GM12873 (cell line): ENCODE measurements around the gene FAM89B.

Source experiments
- CTCF ChIP-seq: IDR thresholded peaks from 2 replicates; pipeline ENCODE4 v1.5.1; 2012; ENCODE audit warnings: low read depth, mild to moderate bottlenecking, moderate library complexity, low read length, control low read depth; ENCODE audit not compliant: insufficient read depth; ENCODE audit errors: missing control alignments

The FAM89B gene

GRCh38 chr11:65562788-65563187, 9.6 kb upstream of the FAM89B start:
- TF ChIP-seq CTCF: no peak

- no peak for TF ChIP-seq CTCF
Observed at GRCh38 chr11:65563601-65564000, 8.7 kb upstream of the FAM89B start.

- TF ChIP-seq CTCF: no peak
Observed at GRCh38 chr11:65565624-65566453, 6.5 kb upstream of the FAM89B start.

GRCh38 chr11:65569164-65569972, 3.0 kb upstream of the FAM89B start:
- TF ChIP-seq CTCF: no peak

- peak; percentile 68 for TF ChIP-seq CTCF
Observed at GRCh38 chr11:65569973-65570918, 2.1 kb upstream of the FAM89B start, which contains the start of gene ZNRD2. Gene ZNRD2, plus strand, starts transcription at chr11:65570477. Its CDS starts 15 bp downstream, at chr11:65570492.

GRCh38 chr11:65571420-65571819, 918 bp upstream of the FAM89B start:
- TF ChIP-seq CTCF: no peak
